H1 (cell line): ENCODE data around the gene B4GALNT3. TPM values are rescaled to one million over a fixed set of nuclear protein-coding genes. Genes with fewer than 3 reads are reported as not detected.

ENCODE experiments used
- BACH1 ChIP-seq: IDR thresholded peaks from 2 replicates; pipeline ENCODE4 v1.6.1; 2012; ENCODE audit warnings: low read length, improper control_type of control experiment
- CREB1 ChIP-seq: IDR thresholded peaks from 2 replicates; pipeline ENCODE4 v1.6.1; 2012; ENCODE audit warnings: inconsistent platforms
- CTBP2 ChIP-seq: IDR thresholded peaks from 2 replicates; pipeline ENCODE4 v1.7.0; 2011; ENCODE audit warnings: borderline replicate concordance, mild to moderate bottlenecking, moderate library complexity, mixed read lengths, low read length; ENCODE audit not compliant: insufficient read depth, insufficient read length
- EP300 ChIP-seq, 2 experiments: IDR thresholded peaks; 1 replicate in 1 of 2; 2 replicates in 1 of 2; pipeline ENCODE4 v1.6.1; 2011 to 2012; ENCODE audit warnings: low read depth in 2 of 2, low read length in 2 of 2, mild to moderate bottlenecking in 2 of 2, borderline replicate concordance in 1 of 2, inconsistent platforms in 1 of 2, moderate library complexity in 1 of 2
- KDM1A ChIP-seq: fragments of 200-600, 300-600 bp; sonication (generic); IDR thresholded peaks from 2 replicates; pipeline ENCODE4 v1.7.1; 2016; ENCODE audit warnings: mild to moderate bottlenecking, low read length, borderline replicate concordance
- TAF1 ChIP-seq: IDR thresholded peaks from 2 replicates; pipeline ENCODE4 v1.6.1; 2011; ENCODE audit warnings: mild to moderate bottlenecking, low read depth, low read length
- polyA plus RNA-seq, 7 experiments: library from polyadenylated mRNA; depleted of rRNA in 3 of 7; stranded (reverse) in 5 of 7; unstranded in 2 of 7; fragments of >200 nt in 5 of 7; fragments of 200-250 nt in 2 of 7; gene quantifications; 1 replicate in 5 of 7; 2 replicates in 1 of 7; 4 replicates in 1 of 7; pipeline versions ENCODE4 v1.2.1 to v1.2.3, GENCODE V29; 2011 to 2013; ENCODE audit warnings: missing spikeins in 2 of 7, mixed read lengths in 2 of 7
- total RNA-seq: library from RNA; stranded (reverse); fragmentation: NEBNext Ultra II Directional; extraction: Animal tissue kit (Norgen Biotek cat#: 25700); gene quantifications from 2 replicates; pipeline ENCODE4 v1.2.1, GENCODE V29; 2021

The B4GALNT3 gene
- total and polyA plus RNA-seq, 2 of the 8 experiments (the other 6 are each of a cell fraction or from before 2014, with no cell fraction given) = 12.5 to 20.3 TPM

- TF ChIP-seq CTBP2 = no peak
- no peak for TF ChIP-seq CREB1
- TF ChIP-seq TAF1 = no peak
- no peak for TF ChIP-seq EP300 (IDR thresholded peaks at IDR 0.05; ENCODE audit: borderline replicate concordance in 1 of 2, low read depth in 2 of 2, low read length in 2 of 2)
- no peak for TF ChIP-seq KDM1A
- TF ChIP-seq BACH1 = no peak
Measured at GRCh38 chr12:573232-573631, 113.5 kb downstream of the B4GALNT3 start (continued).
